PFSK-1 (cell line): ENCODE results near the gene RHBDF1.

ENCODE experiments used
- FOXP2 ChIP-seq: optimal IDR thresholded peaks from 2 replicates; pipeline ENCODE3; 2011; ENCODE audit warnings: borderline replicate concordance, control low read depth, inconsistent platforms; ENCODE audit not compliant: insufficient read depth; ENCODE audit errors: extremely low read length, extremely low read depth
- POLR2AphosphoS5 ChIP-seq: IDR thresholded peaks from 2 replicates; pipeline ENCODE4 v1.6.1; 2012; ENCODE audit warnings: low read depth, mild to moderate bottlenecking, control low read depth, low read length, moderate library complexity
- REST ChIP-seq, 2 experiments: IDR thresholded peaks; 2 replicates each; pipeline versions ENCODE4 v1.6.1 to v1.8.0; 2011 to 2012; ENCODE audit warnings: low read depth in 2 of 2, low read length in 2 of 2, control low read depth in 1 of 2, inconsistent platforms in 1 of 2, mild to moderate bottlenecking in 1 of 2, moderate library complexity in 1 of 2; ENCODE audit not compliant: insufficient read depth in 1 of 2
- SIN3A ChIP-seq: IDR thresholded peaks from 2 replicates; pipeline ENCODE4 v1.6.1; 2012; ENCODE audit warnings: mild to moderate bottlenecking, low read length, moderate library complexity, borderline replicate concordance; ENCODE audit not compliant: insufficient read depth
- TAF1 ChIP-seq: IDR thresholded peaks from 2 replicates; pipeline ENCODE4 v1.6.1; 2012; ENCODE audit warnings: low read length, control low read depth, borderline replicate concordance; ENCODE audit not compliant: insufficient read depth

RHBDF1 gene

GRCh38 chr16:78444-79150, 6.2 kb upstream of the RHBDF1 start:
- TF ChIP-seq SIN3A (no peak), POLR2AphosphoS5 (peak; percentile 33), FOXP2 (no peak), REST (IDR thresholded peaks at IDR 0.05; ENCODE audit: insufficient read depth in 1 of 2, low read depth in 2 of 2, low read length in 2 of 2) (no peak), TAF1 (no peak)

GRCh38 chr16:77807-78443, 5.5 kb upstream of the RHBDF1 start, which contains the start of gene MPG:
MPG (plus strand) TSS chr16:78225; CDS start chr16:78310, 85 bp downstream.
- TF ChIP-seq REST (IDR thresholded peaks at IDR 0.05; ENCODE audit: insufficient read depth in 1 of 2, low read depth in 2 of 2, low read length in 2 of 2): no peak

- TF ChIP-seq POLR2AphosphoS5: no peak; the same call in 1 of the 2 replicates
- no peak for TF ChIP-seq REST (IDR thresholded peaks at IDR 0.05; ENCODE audit: insufficient read depth in 1 of 2, low read depth in 2 of 2, low read length in 2 of 2)
- TF ChIP-seq SIN3A: no peak
- TF ChIP-seq FOXP2: no peak
- TF ChIP-seq TAF1: no peak
These were observed 4.9 kb upstream of the RHBDF1 start for GRCh38 chr16:77273-77806.

DNA sequence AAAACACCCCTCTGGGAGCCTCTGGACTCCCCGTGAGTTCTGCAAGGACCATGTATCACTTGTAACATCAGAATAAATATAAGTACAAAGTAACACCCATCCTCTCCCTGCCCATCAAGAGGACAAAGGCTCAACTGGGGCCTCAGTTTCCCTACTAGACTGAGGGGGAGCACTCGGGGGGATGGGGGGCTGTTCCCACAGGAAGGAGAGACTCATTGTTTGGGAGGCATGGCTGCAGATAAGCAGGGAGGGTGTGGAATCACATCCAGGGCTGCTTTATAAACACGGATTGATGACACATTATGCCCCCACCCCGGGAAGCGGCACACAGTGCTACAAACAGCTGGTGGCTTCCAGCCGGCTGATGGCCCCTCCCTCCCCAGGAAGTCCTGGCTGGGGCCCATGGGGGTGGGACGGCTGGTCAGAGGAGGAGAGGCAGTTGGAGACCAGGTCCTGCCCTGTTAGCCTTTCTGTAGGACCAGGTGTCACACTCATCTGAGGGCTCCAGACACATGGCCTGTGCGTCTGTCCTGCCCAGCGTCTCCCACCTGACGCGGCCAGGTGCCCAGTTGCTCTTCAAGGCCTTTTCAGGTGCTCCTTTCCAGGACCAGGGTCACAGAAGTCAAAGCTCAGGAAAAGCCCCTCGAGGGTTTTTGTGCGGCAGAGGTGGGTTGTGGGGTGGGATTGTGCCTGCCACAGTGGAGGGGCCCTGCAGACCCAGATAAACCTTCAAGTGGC, 4.3 kb upstream of the RHBDF1 start:
- TF ChIP-seq TAF1 (no peak), SIN3A (no peak), REST (IDR thresholded peaks at IDR 0.05; ENCODE audit: insufficient read depth in 1 of 2, low read depth in 2 of 2, low read length in 2 of 2) (no peak)
